ENCODE data around the gene MYO1B. TPM values are rescaled to one million over a fixed set of nuclear protein-coding genes. Genes with fewer than 3 reads are reported as not detected.

Gene MYO1B
- polyA plus RNA-seq, 1 donor from 2014 or later: 72.2 TPM

DNA sequence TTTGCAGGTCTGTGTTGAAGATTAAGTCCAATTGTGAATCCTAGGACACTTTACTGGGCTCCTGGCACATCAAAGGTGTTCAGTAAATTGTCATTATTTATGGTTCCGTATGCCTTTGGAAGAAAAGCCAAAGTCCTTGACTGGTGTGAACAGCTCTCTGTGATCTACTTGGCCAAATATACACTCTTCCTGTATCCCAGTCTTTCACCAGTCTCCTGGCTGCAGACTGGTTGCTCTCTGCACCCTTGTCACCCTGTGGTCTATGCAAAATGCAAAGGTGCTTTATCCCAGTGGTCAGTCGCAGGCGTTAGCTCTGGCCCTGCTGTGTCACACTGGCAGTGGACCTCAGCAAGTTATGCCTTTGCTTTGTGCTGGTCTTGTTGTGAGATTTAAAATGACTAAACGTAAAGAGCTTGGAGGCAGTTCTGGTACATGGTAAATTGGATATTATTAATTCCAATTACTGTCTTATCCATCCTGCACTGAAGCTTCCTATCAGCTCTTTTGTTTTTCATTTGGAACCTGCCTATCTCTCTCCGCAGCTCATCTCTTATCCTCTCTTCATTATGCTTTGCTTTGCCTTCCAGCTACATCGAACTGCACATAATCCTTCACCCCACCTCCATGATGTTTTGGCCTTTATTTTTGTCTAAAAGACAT is 83.1 kb downstream of the MYO1B start:
- Histone ChIP-seq H3K4me3 (ENCODE audit: low read length) (no peak overlapping the region), H2AFZ (ENCODE audit: low read depth, low read length) (no peak overlapping the region), H4K20me1 (ENCODE audit: insufficient read depth) (no peaks in the 10 kb centered on the region), H3K27me3 (ENCODE audit: insufficient read depth, low read depth, low read length) (no peaks in the 10 kb centered on the region), H3K4me2 (ENCODE audit: low read length) (no peak overlapping the region), H3K9me2 (ENCODE audit: insufficient read depth, low read length) (no peaks in the 10 kb centered on the region), H3K9me3 (ENCODE audit: low read length) (no peaks in the 10 kb centered on the region), H3K36me3 (ENCODE audit: insufficient read depth, low read length) (peaks cover 3% of the 10 kb centered on the region), H3K27ac (ENCODE audit: low read length) (no peak overlapping the region), H3K79me2 (replicated peaks; ENCODE audit: insufficient read depth, low read length) (peaks cover 12% of the 10 kb centered on the region), H3F3A (ENCODE audit: insufficient read depth, low read length, poor library complexity, severe bottlenecking) (no peaks in the 10 kb centered on the region), H3K9ac (ENCODE audit: low read length) (no peak overlapping the region)
- no peak for TF ChIP-seq POLR2AphosphoS5 (IDR thresholded peaks at IDR 0.05)
- no peak for TF ChIP-seq RAD21 (conservative IDR thresholded peaks at IDR 0.05)
- no peak for TF ChIP-seq TAF1 (IDR thresholded peaks at IDR 0.05; ENCODE audit: low read depth)
- TF ChIP-seq EP300 (conservative IDR thresholded peaks at IDR 0.05; ENCODE audit: poor library complexity, severe bottlenecking): no peak
- no peak for TF ChIP-seq MXI1 (conservative IDR thresholded peaks at IDR 0.05; ENCODE audit: poor library complexity, severe bottlenecking)
- TF ChIP-seq SMC3 (conservative IDR thresholded peaks at IDR 0.05; ENCODE audit: poor library complexity): no peak
- no peak for TF ChIP-seq EZH2 (IDR thresholded peaks at IDR 0.05; ENCODE audit: borderline replicate concordance, insufficient read depth, low read length, poor library complexity, severe bottlenecking)
- TF ChIP-seq, protein P1, sequence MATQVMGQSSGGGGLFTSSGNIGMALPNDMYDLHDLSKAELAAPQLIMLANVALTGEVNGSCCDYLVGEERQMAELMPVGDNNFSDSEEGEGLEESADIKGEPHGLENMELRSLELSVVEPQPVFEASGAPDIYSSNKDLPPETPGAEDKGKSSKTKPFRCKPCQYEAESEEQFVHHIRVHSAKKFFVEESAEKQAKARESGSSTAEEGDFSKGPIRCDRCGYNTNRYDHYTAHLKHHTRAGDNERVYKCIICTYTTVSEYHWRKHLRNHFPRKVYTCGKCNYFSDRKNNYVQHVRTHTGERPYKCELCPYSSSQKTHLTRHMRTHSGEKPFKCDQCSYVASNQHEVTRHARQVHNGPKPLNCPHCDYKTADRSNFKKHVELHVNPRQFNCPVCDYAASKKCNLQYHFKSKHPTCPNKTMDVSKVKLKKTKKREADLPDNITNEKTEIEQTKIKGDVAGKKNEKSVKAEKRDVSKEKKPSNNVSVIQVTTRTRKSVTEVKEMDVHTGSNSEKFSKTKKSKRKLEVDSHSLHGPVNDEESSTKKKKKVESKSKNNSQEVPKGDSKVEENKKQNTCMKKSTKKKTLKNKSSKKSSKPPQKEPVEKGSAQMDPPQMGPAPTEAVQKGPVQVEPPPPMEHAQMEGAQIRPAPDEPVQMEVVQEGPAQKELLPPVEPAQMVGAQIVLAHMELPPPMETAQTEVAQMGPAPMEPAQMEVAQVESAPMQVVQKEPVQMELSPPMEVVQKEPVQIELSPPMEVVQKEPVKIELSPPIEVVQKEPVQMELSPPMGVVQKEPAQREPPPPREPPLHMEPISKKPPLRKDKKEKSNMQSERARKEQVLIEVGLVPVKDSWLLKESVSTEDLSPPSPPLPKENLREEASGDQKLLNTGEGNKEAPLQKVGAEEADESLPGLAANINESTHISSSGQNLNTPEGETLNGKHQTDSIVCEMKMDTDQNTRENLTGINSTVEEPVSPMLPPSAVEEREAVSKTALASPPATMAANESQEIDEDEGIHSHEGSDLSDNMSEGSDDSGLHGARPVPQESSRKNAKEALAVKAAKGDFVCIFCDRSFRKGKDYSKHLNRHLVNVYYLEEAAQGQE (IDR thresholded peaks at IDR 0.05; ENCODE audit: borderline replicate concordance): no peak
- TF ChIP-seq, protein P2, sequence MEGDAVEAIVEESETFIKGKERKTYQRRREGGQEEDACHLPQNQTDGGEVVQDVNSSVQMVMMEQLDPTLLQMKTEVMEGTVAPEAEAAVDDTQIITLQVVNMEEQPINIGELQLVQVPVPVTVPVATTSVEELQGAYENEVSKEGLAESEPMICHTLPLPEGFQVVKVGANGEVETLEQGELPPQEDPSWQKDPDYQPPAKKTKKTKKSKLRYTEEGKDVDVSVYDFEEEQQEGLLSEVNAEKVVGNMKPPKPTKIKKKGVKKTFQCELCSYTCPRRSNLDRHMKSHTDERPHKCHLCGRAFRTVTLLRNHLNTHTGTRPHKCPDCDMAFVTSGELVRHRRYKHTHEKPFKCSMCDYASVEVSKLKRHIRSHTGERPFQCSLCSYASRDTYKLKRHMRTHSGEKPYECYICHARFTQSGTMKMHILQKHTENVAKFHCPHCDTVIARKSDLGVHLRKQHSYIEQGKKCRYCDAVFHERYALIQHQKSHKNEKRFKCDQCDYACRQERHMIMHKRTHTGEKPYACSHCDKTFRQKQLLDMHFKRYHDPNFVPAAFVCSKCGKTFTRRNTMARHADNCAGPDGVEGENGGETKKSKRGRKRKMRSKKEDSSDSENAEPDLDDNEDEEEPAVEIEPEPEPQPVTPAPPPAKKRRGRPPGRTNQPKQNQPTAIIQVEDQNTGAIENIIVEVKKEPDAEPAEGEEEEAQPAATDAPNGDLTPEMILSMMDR (IDR thresholded peaks at IDR 0.05; ENCODE audit: poor library complexity, severe bottlenecking): no peak

GRCh38 chr2:191329841-191330240 is 84.6 kb downstream of the MYO1B start:
- no peaks in the 10 kb centered on the region for H3K9me3 ChIP-seq (ENCODE audit: low read length)
- no peaks in the 10 kb centered on the region for H4K20me1 ChIP-seq (ENCODE audit: insufficient read depth)
- no peaks in the 10 kb centered on the region for H3K9me2 ChIP-seq (ENCODE audit: insufficient read depth, low read length)
- no peak overlapping the region for H3K27ac ChIP-seq (ENCODE audit: low read length)
- no peaks in the 10 kb centered on the region for H3F3A ChIP-seq (ENCODE audit: insufficient read depth, low read length, poor library complexity, severe bottlenecking)
- TF ChIP-seq, protein P2 (IDR thresholded peaks at IDR 0.05; ENCODE audit: poor library complexity, severe bottlenecking): no peak
- TF ChIP-seq, protein P1 (IDR thresholded peaks at IDR 0.05; ENCODE audit: borderline replicate concordance): no peak
- no peak for TF ChIP-seq MXI1 (conservative IDR thresholded peaks at IDR 0.05; ENCODE audit: poor library complexity, severe bottlenecking)
- no peak for TF ChIP-seq EZH2 (IDR thresholded peaks at IDR 0.05; ENCODE audit: borderline replicate concordance, insufficient read depth, low read length, poor library complexity, severe bottlenecking)
- TF ChIP-seq SMC3 (conservative IDR thresholded peaks at IDR 0.05; ENCODE audit: poor library complexity): no peak
- H3K9ac ChIP-seq (ENCODE audit: low read length): no peak overlapping the region
- no peaks in the 10 kb centered on the region for H3K27me3 ChIP-seq (ENCODE audit: insufficient read depth, low read depth, low read length)
- H3K36me3 ChIP-seq (ENCODE audit: insufficient read depth, low read length): peaks cover 3% of the 10 kb centered on the region
- H3K4me2 ChIP-seq (ENCODE audit: low read length): no peak overlapping the region
- H3K4me3 ChIP-seq (ENCODE audit: low read length): no peak overlapping the region
- no peak overlapping the region for H2AFZ ChIP-seq (ENCODE audit: low read depth, low read length)
- H3K79me2 ChIP-seq (replicated peaks; ENCODE audit: insufficient read depth, low read length): peaks cover 6% of the 10 kb centered on the region
